Activated naive CD8-positive, alpha-beta T cell treated with anti-CD3 and anti-CD28 coated beads, Interleukin-2, amount 50 U/mL, for 16 hours (primary cell): Measurements from ENCODE around the gene SLC25A24.

ENCODE experiments used
- DNase-seq: peaks from one replicate; pipeline ENCODE4 v3.0.0-alpha.2; 2020; ENCODE audit warnings: low read depth, low spot score

SLC25A24 gene

DNA sequence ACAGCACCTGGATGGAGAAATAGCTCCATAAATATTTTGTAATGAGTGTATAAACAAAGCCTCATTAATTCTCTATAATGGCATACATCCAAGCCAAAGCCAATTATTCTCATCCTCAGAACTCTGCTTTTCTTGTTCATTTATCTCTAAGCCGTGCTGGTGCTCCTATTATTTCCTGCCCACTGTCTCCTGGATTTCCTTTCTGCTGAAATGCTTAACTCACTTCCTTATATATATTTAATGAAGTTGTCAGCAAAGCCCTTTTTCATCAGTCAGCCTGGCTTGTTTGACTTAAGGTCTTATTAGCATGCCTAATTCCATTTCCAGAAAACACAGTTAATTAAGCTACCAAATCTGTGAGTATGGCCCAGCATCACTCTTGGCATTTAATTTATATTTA lies 93.4 kb downstream of the SLC25A24 start:
- DNase-seq = no peak

DNA sequence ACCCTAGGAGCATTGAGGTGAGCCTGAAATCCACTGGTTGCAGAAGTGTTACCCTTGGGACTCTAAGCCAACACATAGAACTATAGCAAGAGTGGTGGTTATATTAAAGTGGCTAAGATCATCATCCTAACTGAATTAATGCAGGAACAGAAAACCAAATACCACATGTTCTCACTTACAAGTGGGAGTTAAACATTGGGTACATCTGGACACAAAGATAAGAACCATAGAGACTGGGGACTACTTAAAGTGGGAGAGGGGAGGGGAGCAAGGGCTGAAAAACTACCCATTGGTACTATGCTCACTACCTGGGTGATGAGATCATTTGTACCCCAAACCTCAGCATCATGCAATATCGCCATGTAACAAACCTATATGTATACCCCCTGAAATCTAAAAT lies 100.0 kb downstream of the SLC25A24 start:
- DNase-seq = no peak

- DNase-seq = no peak
Observed at GRCh38 chr1:108097018-108097417, 103.1 kb downstream of the SLC25A24 start.

GRCh38 chr1:108096089-108096488 lies 104.1 kb downstream of the SLC25A24 start:
- DNase-seq = no peak

- no peak for DNase-seq
Observed at GRCh38 chr1:108089477-108089876, 110.7 kb downstream of the SLC25A24 start.

DNA sequence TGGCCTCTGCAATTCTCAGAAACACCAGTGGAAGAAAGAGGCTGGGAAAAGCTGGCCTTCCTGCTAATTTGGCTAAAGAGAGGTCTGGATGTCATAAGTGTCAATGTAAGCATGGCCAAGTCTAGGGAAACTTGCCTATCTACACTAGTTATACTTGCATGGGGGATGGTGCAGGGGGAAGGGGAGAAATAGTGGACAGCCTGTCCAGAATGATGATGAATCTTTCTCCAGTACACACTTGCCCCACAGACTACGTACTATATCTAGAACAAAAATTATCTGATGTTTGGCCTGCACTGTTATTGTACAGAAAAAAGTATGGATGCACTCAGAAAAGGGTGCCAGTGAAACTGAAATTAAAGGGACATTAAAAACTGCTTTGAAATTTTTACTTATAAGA lies 114.5 kb downstream of the SLC25A24 start:
- DNase-seq = no peak

- DNase-seq = no peak
Observed at GRCh38 chr1:108084866-108085477, 115.2 kb downstream of the SLC25A24 start.
